Pancreas (tissue), 10 donors: ENCODE results near the gene CAMSAP3. TPM values are rescaled to one million over a fixed set of nuclear protein-coding genes. Genes with fewer than 3 reads are reported as not detected.

Source experiments
- ATAC-seq, 4 donors: fragments of 200-7000 bp; cut with Tn5 transposase; one replicate each; pipeline versions ENCODE4 v1.8.0 to v1.9.1; 2020; ENCODE audit warnings: mild to moderate bottlenecking in 4 of 4, moderate library complexity in 4 of 4
- DNase-seq, 6 donors: peaks; one replicate each; pipeline ENCODE4 v3.0.0-alpha.2; 2020
- FAIRE-seq: peaks from 2 replicates; lab custom pipeline; 2012; peaks lifted over from hg19 to GRCh38; lab: Jason Lieb, UNC
- H3K27ac ChIP-seq, 4 donors: fragments of 200-600 bp; sonication (generic); 1 replicate in 3 of 4; 2 replicates in 1 of 4; pipeline versions ENCODE4 v1.5.0 to v1.8.0; 2020
- H3K27me3 ChIP-seq, 4 donors: fragments of 200-600 bp; one replicate each; pipeline ENCODE4 v1.8.0; 2021
- H3K36me3 ChIP-seq, 3 donors: fragments of 200-600 bp; sonication (generic) in 1 of 3; one replicate each; pipeline versions ENCODE4 v1.5.0 to v1.8.0; 2020 to 2021
- H3K4me1 ChIP-seq, 3 donors: fragments of 200-600 bp; one replicate each; pipeline ENCODE4 v1.8.0; 2021
- H3K4me3 ChIP-seq, 4 donors: fragments of 200-600 bp; sonication (generic) in 2 of 4; one replicate each; pipeline versions ENCODE4 v1.5.0 to v1.8.0; 2020 to 2021
- H3K9me3 ChIP-seq, 4 donors: fragments of 200-600 bp; one replicate each; pipeline ENCODE4 v1.8.0; 2021
- WGBS, 2 donors: extraction: QIAGEN DNeasy Blood & Tissue Kit; methylation state at CpG; one replicate each; pipeline ENCODE4 v1.1.7; 2013; 5-methylcytosine and 5-hydroxymethylcytosine counted together
- intact Hi-C, 3 donors: fragments of 100-400 bp; cut with DNase I; formaldehyde crosslinking; loops; one replicate each; pipeline versions ENCODE4 v1.11.1 to v1.14.2; 2022
- polyA plus RNA-seq, 2 donors: library from polyadenylated mRNA; stranded (reverse); fragments of 200-250 nt; gene quantifications; one replicate each; pipeline ENCODE4 v1.2.3, GENCODE V29; 2013
- total RNA-seq, 6 donors: library from RNA; stranded (reverse); fragmentation: NEBNext Ultra II Directional in 4 of 6; extraction: Animal tissue kit (Norgen Biotek cat#: 25700) in 4 of 6; gene quantifications; one replicate each; pipeline versions ENCODE4 v1.2.1 to v1.2.4, GENCODE V29; 2021 to 2023
- TF ChIP-seq, protein P1 (sequence below), 4 donors: fragments of 200-600 bp; sonication (generic) in 3 of 4; IDR thresholded peaks; one replicate each; pipeline versions ENCODE4 v1.5.0 to v1.8.0; 2021; ENCODE audit warnings: antibody characterized with exemption in 4 of 4
- donor health status: healthy with polysubstance abuse.
- donor health status: DM: no; HTN: no; CAD: no; lungs with moderate emphysema.
- donor health status: DM: no; HTN: no; CAD: no.
- donor health status: control.
- donor health status: control.
- donor health status: Bipolar disorder and iron deficiency.
- donor health status: DM: yes; HTN: yes; CAD: no.
- donor health status: DM: no; HTN: no; CAD: no.
- donor health status: DM: no; HTN: no; CAD: no.
- donor health status: DM: yes; HTN: yes; CAD: no.

CAMSAP3 gene
- total and polyA plus RNA-seq, 8 donors, result 12.1 to 64.5 (median 23.5) TPM

GRCh38 chr19:7650148-7650547, 54.5 kb downstream of the CAMSAP3 start:
- no peaks in the 10 kb centered on the region for H3K9me3 ChIP-seq
- no peak for FAIRE-seq
- H3K4me3 ChIP-seq, result no peak overlapping the region
- WGBS, 2 donors, result 56 to 57% methylated on average over 2 of the region's 2 CpGs
- no peak overlapping the region for H3K27ac ChIP-seq
- no peak for DNase-seq
- peaks cover 0 to 3% (median 0%) of the 10 kb centered on the region in 3 donors for H3K4me1 ChIP-seq
- ATAC-seq, result no peak
- H3K27me3 ChIP-seq, result no peaks in the 10 kb centered on the region
- H3K36me3 ChIP-seq, result no peaks in the 10 kb centered on the region
- intact Hi-C loops, result no loop called here
- TF ChIP-seq, protein P1, sequence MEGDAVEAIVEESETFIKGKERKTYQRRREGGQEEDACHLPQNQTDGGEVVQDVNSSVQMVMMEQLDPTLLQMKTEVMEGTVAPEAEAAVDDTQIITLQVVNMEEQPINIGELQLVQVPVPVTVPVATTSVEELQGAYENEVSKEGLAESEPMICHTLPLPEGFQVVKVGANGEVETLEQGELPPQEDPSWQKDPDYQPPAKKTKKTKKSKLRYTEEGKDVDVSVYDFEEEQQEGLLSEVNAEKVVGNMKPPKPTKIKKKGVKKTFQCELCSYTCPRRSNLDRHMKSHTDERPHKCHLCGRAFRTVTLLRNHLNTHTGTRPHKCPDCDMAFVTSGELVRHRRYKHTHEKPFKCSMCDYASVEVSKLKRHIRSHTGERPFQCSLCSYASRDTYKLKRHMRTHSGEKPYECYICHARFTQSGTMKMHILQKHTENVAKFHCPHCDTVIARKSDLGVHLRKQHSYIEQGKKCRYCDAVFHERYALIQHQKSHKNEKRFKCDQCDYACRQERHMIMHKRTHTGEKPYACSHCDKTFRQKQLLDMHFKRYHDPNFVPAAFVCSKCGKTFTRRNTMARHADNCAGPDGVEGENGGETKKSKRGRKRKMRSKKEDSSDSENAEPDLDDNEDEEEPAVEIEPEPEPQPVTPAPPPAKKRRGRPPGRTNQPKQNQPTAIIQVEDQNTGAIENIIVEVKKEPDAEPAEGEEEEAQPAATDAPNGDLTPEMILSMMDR (IDR thresholded peaks at IDR 0.05), result no peak

- TF ChIP-seq, protein P1 (IDR thresholded peaks at IDR 0.05), result peak; percentile 99
- intact Hi-C loops, result no loop called here
- WGBS, 2 donors, result 4 to 5% methylated on average over 28 of the region's 28 CpGs
- H3K27ac ChIP-seq, result peak overlapping the region; percentile 39 to 78 (median 64)
- ATAC-seq, result peak; percentile 87 to 93 (median 90)
- H3K27me3 ChIP-seq, result no peaks in the 10 kb centered on the region
- FAIRE-seq, result peak; percentile 53
- H3K9me3 ChIP-seq, result no peaks in the 10 kb centered on the region
- peak; percentile 82 to 95 (median 88) for DNase-seq
- peak overlapping the region in 1 of 4 donors; percentile 8 for H3K4me3 ChIP-seq
- H3K36me3 ChIP-seq, result no peaks in the 10 kb centered on the region
- peaks cover 0 to 3% (median 0%) of the 10 kb centered on the region in 3 donors for H3K4me1 ChIP-seq
These were observed 56.5 kb downstream of the CAMSAP3 start for GRCh38 chr19:7652061-7652641.

GRCh38 chr19:7654401-7654800, 58.7 kb downstream of the CAMSAP3 start:
- TF ChIP-seq, protein P1 (IDR thresholded peaks at IDR 0.05), result no peak
- FAIRE-seq, result no peak
- Histone ChIP-seq H3K27me3 (no peaks in the 10 kb centered on the region), H3K36me3 (no peaks in the 10 kb centered on the region), H3K27ac (no peak overlapping the region), H3K4me3 (no peak overlapping the region), H3K9me3 (no peaks in the 10 kb centered on the region), H3K4me1 (peaks cover 0 to 3% (median 0%) of the 10 kb centered on the region in 3 donors)
- DNase-seq, result no peak
- no peak for ATAC-seq
- intact Hi-C loops, result no loop called here
- 48% methylated on average over 8 of the region's 8 CpGs for WGBS, 2 donors

GRCh38 chr19:7655581-7655980, 59.9 kb downstream of the CAMSAP3 start:
- 57 to 73% methylated on average over 8 of the region's 8 CpGs for WGBS, 2 donors
- peaks cover 0 to 3% (median 0%) of the 10 kb centered on the region in 3 donors for H3K4me1 ChIP-seq
- TF ChIP-seq, protein P1 (IDR thresholded peaks at IDR 0.05), result no peak
- no peak for DNase-seq
- H3K9me3 ChIP-seq, result no peaks in the 10 kb centered on the region
- no peaks in the 10 kb centered on the region for H3K36me3 ChIP-seq
- no peak for FAIRE-seq
- ATAC-seq, result no peak
- no peaks in the 10 kb centered on the region for H3K27me3 ChIP-seq
- no peak overlapping the region for H3K4me3 ChIP-seq
- no peak overlapping the region for H3K27ac ChIP-seq
- intact Hi-C loops, result no loop called here

- FAIRE-seq, result no peak
- Histone ChIP-seq H3K36me3 (no peaks in the 10 kb centered on the region), H3K4me3 (no peak overlapping the region), H3K9me3 (no peaks in the 10 kb centered on the region), H3K27me3 (no peaks in the 10 kb centered on the region), H3K27ac (no peak overlapping the region), H3K4me1 (no peaks in the 10 kb centered on the region)
- intact Hi-C loops, result no loop called here
- WGBS, 2 donors, result 57 to 61% methylated on average over 14 of the region's 14 CpGs
- no peak for DNase-seq
- TF ChIP-seq, protein P1 (IDR thresholded peaks at IDR 0.05), result no peak
- ATAC-seq, result peak in 2 of 4 donors; percentile 38 to 39
These were observed 61.6 kb downstream of the CAMSAP3 start for GRCh38 chr19:7657131-7657751.
